Immature natural killer cell (primary cell): Measurements from ENCODE around the gene LANCL3. TPM values are rescaled to one million over a fixed set of nuclear protein-coding genes. Genes with fewer than 3 reads are reported as not detected.
"Not testable (repeated sequence)": the region's sequence is repeated elsewhere in the genome, so short reads cannot be mapped to it uniquely, and the experiment has no call there.

Experiments used
- DNase-seq, 3 donors: peaks; one replicate each; pipeline ENCODE4 v3.0.0; 2022; ENCODE audit warnings: mixed read lengths in 1 of 3
- H3K27ac Mint-ChIP-seq, 6 donors: one replicate each; pipeline ENCODE4 v1.8.0; 2020; ENCODE audit warnings: mixed read lengths in 6 of 6, mild to moderate bottlenecking in 5 of 6, inconsistent platforms in 4 of 6, moderate library complexity in 3 of 6
- H3K27me3 Mint-ChIP-seq, 3 donors: one replicate each; pipeline ENCODE4 v1.8.0; 2020 to 2021; ENCODE audit warnings: low read depth in 3 of 3, mild to moderate bottlenecking in 3 of 3, mixed read lengths in 3 of 3, moderate library complexity in 3 of 3, inconsistent platforms in 1 of 3
- H3K36me3 Mint-ChIP-seq, 3 donors: one replicate each; pipeline ENCODE4 v1.8.0; 2020; ENCODE audit warnings: mixed read lengths in 3 of 3, inconsistent platforms in 2 of 3, mild to moderate bottlenecking in 2 of 3
- H3K4me1 Mint-ChIP-seq, 2 donors: one replicate each; pipeline ENCODE4 v1.8.0; 2020; ENCODE audit warnings: inconsistent platforms in 2 of 2, mild to moderate bottlenecking in 2 of 2, mixed read lengths in 2 of 2, moderate library complexity in 1 of 2
- H3K4me3 Mint-ChIP-seq, 5 donors: one replicate each; pipeline ENCODE4 v1.8.0; 2020; ENCODE audit warnings: mild to moderate bottlenecking in 5 of 5, mixed read lengths in 5 of 5, inconsistent platforms in 3 of 5, moderate library complexity in 3 of 5
- H3K9me3 Mint-ChIP-seq, 6 donors: one replicate each; pipeline ENCODE4 v1.8.0; 2020; ENCODE audit warnings: mild to moderate bottlenecking in 6 of 6, mixed read lengths in 6 of 6, inconsistent platforms in 4 of 6, moderate library complexity in 3 of 6
- polyA plus RNA-seq, 3 donors: library from polyadenylated mRNA; unstranded; fragments of 300-500 nt; fragmentation: Illumina TruSeq; gene quantifications; one replicate each; pipeline ENCODE4 v1.2.3, GENCODE V29; 2021

Gene LANCL3
- 1 to 10 TPM in 2 of 3 donors, under 1 TPM in 1; 0.21 to 1.1 (median 1.0) TPM for polyA plus RNA-seq

DNA sequence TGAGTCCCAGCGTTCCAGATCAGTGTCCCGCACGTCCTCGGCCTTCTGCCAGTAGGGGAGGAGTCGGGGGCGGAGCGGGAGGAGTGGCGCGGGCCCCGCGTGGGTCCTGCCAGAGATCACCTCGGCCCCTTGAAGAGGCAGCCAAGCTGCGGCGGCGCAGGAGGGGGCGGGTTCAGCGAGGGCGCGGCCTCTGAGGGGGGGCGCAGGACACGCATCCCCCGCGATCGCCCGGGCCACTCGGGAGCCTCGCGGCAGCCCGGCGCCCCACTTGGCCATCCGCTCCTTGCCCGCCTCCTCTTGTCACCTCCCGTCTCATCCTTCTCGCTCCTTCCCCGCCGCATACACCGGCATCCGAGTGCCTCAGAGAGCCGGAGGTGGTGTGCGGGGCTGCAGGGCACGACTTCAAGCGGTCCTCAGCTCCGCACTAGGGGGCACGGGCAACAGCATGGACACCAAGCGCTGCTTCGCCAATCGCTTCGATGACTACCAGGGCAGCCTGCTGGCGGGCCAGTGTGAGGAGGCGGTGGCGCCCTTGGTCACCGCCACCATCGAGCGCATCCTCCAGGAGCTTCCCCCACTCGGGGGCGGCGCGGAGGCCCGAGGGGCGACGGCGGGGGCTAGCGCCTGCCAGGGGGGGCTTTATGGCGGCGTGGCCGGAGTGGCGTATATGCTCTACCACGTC is at the start of gene LANCL3:
LANCL3 (plus strand) TSS at position 236 of the 682 bp plus-strand sequence; CDS start at position 446, 210 bp downstream.
- H3K9me3 Mint-ChIP-seq, H3K36me3 Mint-ChIP-seq: not testable (repeated sequence)
- H3K4me3 Mint-ChIP-seq: peak within 1 kb of the TSS; percentile 89 to 99 (median 89)
- peaks cover 19 to 27% of the 10 kb centered on the region in 2 donors for H3K4me1 Mint-ChIP-seq
- peak within 1 kb of the TSS; percentile 71 to 91 (median 84) for H3K27ac Mint-ChIP-seq
- peaks cover 2 to 19% (median 3%) of the 10 kb centered on the region in 3 donors for H3K27me3 Mint-ChIP-seq
- peak; percentile 24 to 47 (median 28) for DNase-seq

GRCh38 chrX:37523673-37524072 is 47.8 kb upstream of the LANCL3 start:
- H3K27ac Mint-ChIP-seq, H3K4me3 Mint-ChIP-seq, H3K4me1 Mint-ChIP-seq, H3K27me3 Mint-ChIP-seq, H3K9me3 Mint-ChIP-seq, DNase-seq, H3K36me3 Mint-ChIP-seq: not testable (repeated sequence)

- H3K4me3 Mint-ChIP-seq: no peak overlapping the region
- H3K27ac Mint-ChIP-seq: no peak overlapping the region
- no peaks in the 10 kb centered on the region for H3K9me3 Mint-ChIP-seq
- no peaks in the 10 kb centered on the region for H3K36me3 Mint-ChIP-seq
- H3K27me3 Mint-ChIP-seq: peaks cover 1 to 10% (median 6%) of the 10 kb centered on the region in 3 donors
- H3K4me1 Mint-ChIP-seq: no peaks in the 10 kb centered on the region
- no peak for DNase-seq
Observed at GRCh38 chrX:37541991-37542390, 29.5 kb upstream of the LANCL3 start.

DNA sequence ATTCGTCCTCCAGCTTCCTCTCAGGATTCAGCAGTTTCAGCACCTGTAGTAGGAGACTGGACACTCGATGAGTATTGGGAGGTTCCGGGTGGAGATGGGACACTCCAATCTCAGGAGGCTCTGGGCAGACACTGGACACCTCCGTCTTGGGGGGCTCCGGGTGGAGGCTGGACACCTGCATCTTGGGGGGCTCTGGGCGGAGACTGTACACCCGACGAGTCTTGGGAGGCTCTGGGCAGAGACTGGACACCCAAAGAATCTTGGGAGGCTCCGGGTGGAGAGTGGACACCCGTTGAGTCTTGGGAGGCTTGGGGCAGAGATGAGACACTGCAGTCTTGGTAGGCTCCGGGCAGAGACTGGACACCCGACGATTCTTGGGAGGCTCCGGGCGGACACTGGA is 28.7 kb upstream of the LANCL3 start:
- no peaks in the 10 kb centered on the region for H3K36me3 Mint-ChIP-seq
- no peak overlapping the region for H3K4me3 Mint-ChIP-seq
- DNase-seq: no peak
- peaks cover 1 to 13% (median 6%) of the 10 kb centered on the region in 3 donors for H3K27me3 Mint-ChIP-seq
- no peak overlapping the region for H3K27ac Mint-ChIP-seq
- H3K4me1 Mint-ChIP-seq: no peaks in the 10 kb centered on the region
- H3K9me3 Mint-ChIP-seq: no peaks in the 10 kb centered on the region

DNA sequence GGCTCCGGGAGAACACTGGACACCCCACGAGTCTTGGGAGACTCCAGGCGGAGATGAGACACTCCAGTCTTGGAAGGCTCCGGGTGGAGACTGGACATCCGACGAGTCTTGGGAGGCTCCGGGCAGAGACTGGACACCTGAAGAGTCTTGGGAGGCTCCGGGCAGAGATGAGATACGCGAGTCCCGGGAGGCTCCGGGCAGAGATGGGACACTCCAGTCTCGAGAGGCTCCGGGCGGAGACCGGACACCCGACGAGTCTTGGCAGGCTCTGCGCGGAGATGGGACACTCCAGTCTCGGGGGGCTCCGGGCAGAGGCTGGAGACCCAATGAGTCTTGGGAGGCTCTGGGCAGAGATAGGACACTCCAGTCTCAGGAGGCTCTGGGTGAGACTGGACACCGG is 28.1 kb upstream of the LANCL3 start:
- no peak overlapping the region for H3K4me3 Mint-ChIP-seq

GRCh38 chrX:37544531-37544930 is 26.9 kb upstream of the LANCL3 start:
- H3K27ac Mint-ChIP-seq, H3K36me3 Mint-ChIP-seq, H3K4me1 Mint-ChIP-seq, H3K9me3 Mint-ChIP-seq, DNase-seq, H3K4me3 Mint-ChIP-seq: not testable (repeated sequence)
- peaks cover 0 to 15% (median 4%) of the 10 kb centered on the region in 3 donors for H3K27me3 Mint-ChIP-seq

More for the DNA sequence above, 28.1 kb upstream of the LANCL3 start:
- no peaks in the 10 kb centered on the region for H3K4me1 Mint-ChIP-seq
- no peaks in the 10 kb centered on the region for H3K36me3 Mint-ChIP-seq
- no peaks in the 10 kb centered on the region for H3K9me3 Mint-ChIP-seq
- no peak overlapping the region for H3K27ac Mint-ChIP-seq
- H3K27me3 Mint-ChIP-seq: peaks cover 1 to 13% (median 4%) of the 10 kb centered on the region in 3 donors
- no peak for DNase-seq

DNA sequence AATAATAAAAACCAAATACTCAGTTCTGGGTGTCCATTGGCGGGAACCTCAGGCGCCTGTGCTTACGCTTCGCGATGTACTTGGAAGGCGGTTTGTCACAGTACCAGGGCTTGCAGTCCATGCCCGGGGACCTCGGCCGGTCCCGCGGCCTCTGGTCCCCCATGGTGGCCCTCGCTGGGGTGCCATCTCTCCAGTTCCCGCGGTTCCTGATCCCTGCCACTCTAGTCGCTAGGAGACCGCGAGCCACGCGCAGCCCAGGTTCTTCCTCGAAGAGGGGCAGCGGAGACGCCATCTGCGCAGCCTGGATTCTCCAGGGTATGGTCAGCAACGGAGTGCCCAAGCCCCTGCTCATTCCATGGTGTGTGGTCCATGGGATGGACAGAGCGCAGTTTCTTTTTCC is 26.4 kb upstream of the LANCL3 start:
- H3K27me3 Mint-ChIP-seq: peaks cover 0 to 16% (median 4%) of the 10 kb centered on the region in 3 donors
- H3K9me3 Mint-ChIP-seq: no peaks in the 10 kb centered on the region
- H3K4me1 Mint-ChIP-seq: no peaks in the 10 kb centered on the region
- no peaks in the 10 kb centered on the region for H3K36me3 Mint-ChIP-seq
- no peak for DNase-seq
- no peak overlapping the region for H3K27ac Mint-ChIP-seq
- no peak overlapping the region for H3K4me3 Mint-ChIP-seq

- H3K4me1 Mint-ChIP-seq, DNase-seq, H3K27me3 Mint-ChIP-seq, H3K27ac Mint-ChIP-seq, H3K9me3 Mint-ChIP-seq, H3K36me3 Mint-ChIP-seq, H3K4me3 Mint-ChIP-seq: not testable (repeated sequence)
Observed at GRCh38 chrX:37549619-37550018, 21.8 kb upstream of the LANCL3 start.

- Mint-ChIP-seq H3K36me3 (no peaks in the 10 kb centered on the region), H3K9me3 (no peaks in the 10 kb centered on the region), H3K4me3 (no peak overlapping the region), H3K27ac (no peak overlapping the region), H3K4me1 (no peaks in the 10 kb centered on the region), H3K27me3 (peaks cover 1 to 8% (median 3%) of the 10 kb centered on the region in 3 donors)
- no peak for DNase-seq
Observed at GRCh38 chrX:37553476-37553875, 18.0 kb upstream of the LANCL3 start.

DNA sequence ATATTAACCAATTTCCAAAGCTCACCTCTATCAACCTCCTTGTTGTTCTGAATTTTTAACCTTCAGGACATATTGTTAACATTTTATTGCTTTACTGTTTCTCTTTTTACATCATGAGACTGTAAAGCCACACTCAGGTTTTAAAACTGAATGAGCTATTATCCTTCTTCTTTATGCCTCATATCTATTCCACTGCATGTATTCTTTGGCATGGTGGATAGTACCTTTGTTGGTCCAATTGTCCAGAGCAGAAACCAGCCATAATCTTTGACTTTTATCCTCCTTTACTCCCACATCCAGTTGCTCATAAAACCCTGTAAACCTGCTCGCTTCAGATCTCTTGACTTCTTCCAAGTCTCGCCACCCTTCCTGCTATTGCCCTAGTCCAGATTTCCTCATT is 6.2 kb upstream of the LANCL3 start:
- not testable (repeated sequence) for H3K9me3 Mint-ChIP-seq, H3K4me1 Mint-ChIP-seq, H3K27me3 Mint-ChIP-seq, H3K27ac Mint-ChIP-seq, H3K4me3 Mint-ChIP-seq, DNase-seq, H3K36me3 Mint-ChIP-seq

- H3K4me3 Mint-ChIP-seq, H3K27ac Mint-ChIP-seq, DNase-seq, H3K36me3 Mint-ChIP-seq, H3K9me3 Mint-ChIP-seq: not testable (repeated sequence)
- H3K4me1 Mint-ChIP-seq: peaks cover 19 to 27% of the 10 kb centered on the region in 2 donors
- H3K27me3 Mint-ChIP-seq: peaks cover 3 to 17% (median 3%) of the 10 kb centered on the region in 3 donors
Observed at GRCh38 chrX:37570349-37570748, 1.1 kb upstream of the LANCL3 start.

- Mint-ChIP-seq H3K27ac (peak overlapping the region; percentile 71 to 91 (median 84)), H3K27me3 (peaks cover 2 to 15% (median 3%) of the 10 kb centered on the region in 3 donors), H3K4me3 (peak overlapping the region; percentile 89 to 99 (median 89)), H3K4me1 (peaks cover 19 to 27% of the 10 kb centered on the region in 2 donors)
- not testable (repeated sequence) for H3K9me3 Mint-ChIP-seq, H3K36me3 Mint-ChIP-seq
- peak; percentile 20 to 38 (median 26) for DNase-seq
Observed at GRCh38 chrX:37572108-37572587, 687 bp downstream of the LANCL3 start.

- Mint-ChIP-seq H3K27me3 (peaks cover 2 to 13% (median 3%) of the 10 kb centered on the region in 3 donors), H3K27ac (peak overlapping the region in 4 of 6 donors; percentile 12 to 74 (median 48)), H3K4me1 (peaks cover 19 to 27% of the 10 kb centered on the region in 2 donors), H3K4me3 (peak overlapping the region; percentile 89 to 99 (median 89))
- not testable (repeated sequence) for H3K9me3 Mint-ChIP-seq, H3K36me3 Mint-ChIP-seq
- peak in 2 of 3 donors; percentile 2 to 5 for DNase-seq
Observed at GRCh38 chrX:37573121-37573520, 1.7 kb downstream of the LANCL3 start.

DNA sequence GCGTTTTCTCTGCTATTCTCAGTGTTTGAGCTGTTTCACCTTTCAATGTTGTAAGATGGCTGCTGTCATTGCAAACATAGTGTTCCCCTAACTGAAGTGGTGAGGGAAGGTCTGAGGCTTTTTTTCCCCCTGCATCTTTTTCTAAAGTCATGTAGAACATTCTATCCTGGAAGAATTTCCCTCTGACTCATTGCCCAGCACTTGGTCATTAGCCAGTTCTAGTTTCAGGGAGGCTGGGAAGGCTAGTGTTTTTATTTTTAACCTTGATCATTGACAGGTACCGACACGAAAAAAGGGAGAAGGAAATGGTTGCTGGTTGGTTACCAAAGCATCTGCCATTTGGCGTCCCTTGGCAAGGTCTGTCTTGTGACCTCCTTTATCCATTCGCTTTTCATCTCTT is 6.6 kb downstream of the LANCL3 start:
- no peak for DNase-seq
- Mint-ChIP-seq H3K4me1 (peaks cover 15 to 19% of the 10 kb centered on the region in 2 donors), H3K9me3 (no peaks in the 10 kb centered on the region), H3K27ac (no peak overlapping the region), H3K4me3 (no peak overlapping the region), H3K27me3 (peaks cover 0 to 8% (median 3%) of the 10 kb centered on the region in 3 donors), H3K36me3 (no peaks in the 10 kb centered on the region)

- Mint-ChIP-seq H3K27ac (no peak overlapping the region), H3K36me3 (no peaks in the 10 kb centered on the region), H3K4me1 (peaks cover 0 to 6% of the 10 kb centered on the region in 2 donors), H3K27me3 (peaks cover 0 to 5% (median 0%) of the 10 kb centered on the region in 3 donors), H3K9me3 (no peaks in the 10 kb centered on the region), H3K4me3 (no peak overlapping the region)
- no peak for DNase-seq
Observed at GRCh38 chrX:37580080-37580479, 8.6 kb downstream of the LANCL3 start.
